Measurements from ENCODE around the gene IRF2BP1.
A peak's percentile ranks its signal among the peaks of the same experiment; 100 is the strongest.

IRF2BP1 gene

GRCh38 chr19:45881909-45882528 lies 3.9 kb downstream of the IRF2BP1 start:
- Histone ChIP-seq H3K4me1 (ENCODE audit: control insufficient read depth, insufficient read depth, low read length) (peaks cover 13% of the 10 kb centered on the region), H3K36me3 (ENCODE audit: control insufficient read depth in 2 of 2, insufficient read depth in 1 of 2, low read length in 2 of 2) (peaks cover 0 to 16% of the 10 kb centered on the region in 2 experiments; a peak in 1 of 3 replicates), H3K27ac (ENCODE audit: extremely low read depth, low read depth, low read length) (no peak overlapping the region), H3K9me3 (ENCODE audit: control insufficient read depth, insufficient read depth, low read depth, low read length) (no peaks in the 10 kb centered on the region), H3K4me3 (ENCODE audit: low read depth, low read length) (no peak overlapping the region)
- POLR2A ChIA-PET = interaction anchor here (0.6 to 4.4 kb wide), 10 partner anchors 12 to 1427 kb away, joined by 3 to 39 read pairs (median 5); partner anchors contain the start of genes CCDC61, FOXA3, MYPOP and SIX5
- CTCF ChIA-PET = interaction anchor here (0.5 to 8.8 kb wide), 21 partner anchors 10 to 985 kb away, joined by 3 to 91 read pairs (median 4); partner anchors contain the start of genes FOXA3, MYPOP, SIX5 and SYMPK
- TF ChIP-seq ZBTB11 (tag by site-specific recombination; conservative IDR thresholded peaks at IDR 0.05; ENCODE audit: low read depth) (no peak), ZNF398 (tag by site-specific recombination; IDR thresholded peaks at IDR 0.05) (0 out of 2 replicates have a peak, but pooled peaks have one; percentile 3), HOXD13 (CRISPR knock-in tag; IDR thresholded peaks at IDR 0.05; ENCODE audit: borderline replicate concordance) (no peak), ZNF677 (tag by site-specific recombination; IDR thresholded peaks at IDR 0.05) (no peak), ZNF311 (tag by site-specific recombination; IDR thresholded peaks at IDR 0.05; ENCODE audit: borderline replicate concordance) (no peak), ZNF623 (tag by site-specific recombination; IDR thresholded peaks at IDR 0.05) (no peak), KLF1 (tag by site-specific recombination; IDR thresholded peaks at IDR 0.05) (peak; percentile 58), BCL6B (tag by site-specific recombination; IDR thresholded peaks at IDR 0.05) (no peak), ZNF658 (tag by site-specific recombination; IDR thresholded peaks at IDR 0.05) (no peak), ZFHX2 (tag by site-specific recombination; conservative IDR thresholded peaks at IDR 0.05) (peak; percentile 80), ZNF248 (tag by site-specific recombination; IDR thresholded peaks at IDR 0.05) (no peak), SCRT2 (tag by site-specific recombination; IDR thresholded peaks at IDR 0.05) (no peak), ZNF16 (tag by site-specific recombination; IDR thresholded peaks at IDR 0.05; ENCODE audit: low read depth) (no peak), ZNF133 (tag by site-specific recombination; IDR thresholded peaks at IDR 0.05) (no peak), HOXC10 (CRISPR knock-in tag; IDR thresholded peaks at IDR 0.05) (0 out of 2 replicates have a peak, but pooled peaks have one; percentile 7), ZNF645 (tag by site-specific recombination; IDR thresholded peaks at IDR 0.05) (no peak), EGR2 (tag by site-specific recombination; IDR thresholded peaks at IDR 0.05; ENCODE audit: low read depth) (peak; percentile 72), ZEB2 (tag by site-specific recombination; IDR thresholded peaks at IDR 0.05) (no peak), ZNF544 (tag by site-specific recombination; IDR thresholded peaks at IDR 0.05) (no peak), ZNF2 (tag by site-specific recombination; IDR thresholded peaks at IDR 0.05) (no peak), PATZ1 (tag by site-specific recombination; IDR thresholded peaks at IDR 0.05) (peak; percentile 73)

Data from HEK293 (cell line).